WTC11 (cell line): ENCODE results near the gene ARHGAP6. TPM values are rescaled to one million over a fixed set of nuclear protein-coding genes. Genes with fewer than 3 reads are reported as not detected.

Experiments
- ATAC-seq: fragments of 200-7000 bp; cut with Tn5 transposase; 2 replicates; pipeline ENCODE4 v1.10.0; 2021; ENCODE audit warnings: mild to moderate bottlenecking, moderate library complexity
- CTCF ChIA-PET: fragments of 300-600 bp; sonication (Branson Sonifier 250); formaldehyde crosslinking; loops from one replicate; lab custom pipeline; 2021; ENCODE audit warnings: antibody characterized with exemption; lab: Charles Lee
- POLR2A ChIA-PET: fragments of 350-600 bp; sonication (Branson Sonifier 250); formaldehyde crosslinking; loops from one replicate; lab custom pipeline; 2021; ENCODE audit warnings: antibody characterized with exemption; lab: Charles Lee
- DNase-seq: peaks from one replicate; pipeline ENCODE4 v3.0.0; 2021; ENCODE audit warnings: low spot score
- H3K27ac Mint-ChIP-seq: 2 replicates; pipeline ENCODE4 v1.8.0; 2021; ENCODE audit warnings: mixed read lengths
- H3K27me3 Mint-ChIP-seq: 2 replicates; pipeline ENCODE4 v1.8.0; 2021; ENCODE audit warnings: low read depth, mild to moderate bottlenecking, moderate library complexity, mixed read lengths
- H3K36me3 Mint-ChIP-seq: 2 replicates; pipeline ENCODE4 v1.8.0; 2021; ENCODE audit warnings: mixed read lengths
- H3K4me1 Mint-ChIP-seq: 2 replicates; pipeline ENCODE4 v1.8.0; 2022; ENCODE audit warnings: mixed read lengths
- H3K4me3 Mint-ChIP-seq: 2 replicates; pipeline ENCODE4 v1.8.0; 2021; ENCODE audit warnings: mild to moderate bottlenecking, moderate library complexity, mixed read lengths
- H3K9me3 Mint-ChIP-seq: 2 replicates; pipeline ENCODE4 v1.8.0; 2021; ENCODE audit warnings: mixed read lengths
- CBFB ChIP-seq: sonication (generic); formaldehyde crosslinking; IDR thresholded peaks from 2 replicates; pipeline ENCODE4 v1.8.1; 2022; ENCODE audit warnings: mild to moderate bottlenecking, low read depth, missing genetic modification reagents
- ESRRA ChIP-seq: sonication (generic); formaldehyde crosslinking; IDR thresholded peaks from 2 replicates; pipeline ENCODE4 v1.8.1; 2022; ENCODE audit warnings: mild to moderate bottlenecking, missing genetic modification reagents, borderline replicate concordance
- FOXJ3 ChIP-seq: sonication (generic); formaldehyde crosslinking; IDR thresholded peaks from 2 replicates; pipeline ENCODE4 v1.9.0; 2021; ENCODE audit warnings: missing genetic modification reagents, mild to moderate bottlenecking, borderline replicate concordance
- FOXP1 ChIP-seq: sonication (generic); formaldehyde crosslinking; IDR thresholded peaks from 2 replicates; pipeline ENCODE4 v1.8.0; 2022; ENCODE audit warnings: missing genetic modification reagents, mild to moderate bottlenecking, moderate library complexity, borderline replicate concordance
- ZBTB21 ChIP-seq: sonication (generic); formaldehyde crosslinking; IDR thresholded peaks from 2 replicates; pipeline ENCODE4 v1.8.1; 2023; ENCODE audit warnings: mild to moderate bottlenecking, missing genetic modification reagents, borderline replicate concordance
- ZNF219 ChIP-seq: sonication (generic); formaldehyde crosslinking; IDR thresholded peaks from 2 replicates; pipeline ENCODE4 v1.8.0; 2023; ENCODE audit warnings: missing genetic modification reagents, mild to moderate bottlenecking, borderline replicate concordance
- ZNF232 ChIP-seq: sonication (generic); formaldehyde crosslinking; IDR thresholded peaks from 2 replicates; pipeline ENCODE4 v1.8.0; 2022; ENCODE audit warnings: mild to moderate bottlenecking, missing genetic modification reagents
- total RNA-seq: library from RNA; stranded (reverse); gene quantifications from 3 replicates; pipeline ENCODE4 v1.2.3, GENCODE V29; 2021
- TF ChIP-seq, protein P1 (sequence below): sonication (generic); formaldehyde crosslinking; IDR thresholded peaks from 2 replicates; pipeline ENCODE4 v1.8.1; 2022; ENCODE audit warnings: low read depth, mild to moderate bottlenecking, moderate library complexity, missing genetic modification reagents, borderline replicate concordance
- TF ChIP-seq, protein P2 (sequence below): fragments of 250-450 bp; sonication (Bioruptor Pico); IDR thresholded peaks from 2 replicates; pipeline ENCODE4 v1.9.0; 2021; ENCODE audit warnings: mild to moderate bottlenecking
- TF ChIP-seq, protein P3 (sequence below): sonication (generic); formaldehyde crosslinking; IDR thresholded peaks from 2 replicates; pipeline ENCODE4 v1.8.0; 2022; ENCODE audit warnings: mild to moderate bottlenecking, missing genetic modification reagents
- TF ChIP-seq, protein P4 (sequence below): sonication (generic); formaldehyde crosslinking; IDR thresholded peaks from 2 replicates; pipeline ENCODE4 v1.8.1; 2022; ENCODE audit warnings: missing genetic modification reagents, borderline replicate concordance
- TF ChIP-seq, protein P5 (sequence below): sonication (generic); formaldehyde crosslinking; IDR thresholded peaks from 2 replicates; pipeline ENCODE4 v1.8.1; 2022; ENCODE audit warnings: mild to moderate bottlenecking, moderate library complexity, missing genetic modification reagents
- TF ChIP-seq, protein P6 (sequence below): fragments of 250-450 bp; sonication (Bioruptor Pico); IDR thresholded peaks from 2 replicates; pipeline ENCODE4 v1.8.0; 2021; ENCODE audit warnings: mild to moderate bottlenecking
- TF ChIP-seq, protein P7 (sequence below): sonication (generic); formaldehyde crosslinking; IDR thresholded peaks from 2 replicates; pipeline ENCODE4 v1.8.1; 2023; ENCODE audit warnings: mild to moderate bottlenecking, moderate library complexity, missing genetic modification reagents
- TF ChIP-seq, protein P8 (sequence below): fragments of 250-450 bp; sonication (Bioruptor Pico); conservative IDR thresholded peaks from 2 replicates; pipeline ENCODE4 v1.9.0; 2021; ENCODE audit warnings: mild to moderate bottlenecking
- TF ChIP-seq, protein P9 (sequence below): fragments of 250-450 bp; sonication (Bioruptor Pico); IDR thresholded peaks from 2 replicates; pipeline ENCODE4 v1.9.0; 2021; ENCODE audit warnings: mild to moderate bottlenecking

ARHGAP6 gene
- total RNA-seq, 1 experiment from 2014 or later: 1.0 TPM

DNA sequence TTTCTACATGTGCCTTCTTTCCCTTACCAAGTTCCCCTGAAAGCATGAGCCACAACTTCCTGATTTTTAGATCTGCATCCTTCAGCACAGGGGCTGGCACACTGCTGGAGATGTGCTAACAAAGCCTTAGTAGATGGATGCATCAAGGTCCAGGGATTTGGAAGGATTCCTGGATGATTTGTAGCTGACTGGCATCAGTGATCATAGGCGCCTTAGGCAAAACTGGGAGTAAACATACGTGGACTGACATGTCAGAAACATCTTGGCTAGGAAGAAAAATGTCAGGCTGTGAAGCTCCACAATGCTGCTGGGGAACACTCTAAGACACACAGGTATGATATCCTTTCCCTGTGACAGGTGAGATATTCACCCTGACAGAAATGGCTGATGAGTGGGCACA lies 216.1 kb downstream of the ARHGAP6 start:
- ChIA-PET POLR2A (no interaction called here), CTCF (interaction anchor here (1.2 kb wide), 1 partner anchor 68 kb away, joined by 3 read pairs; no protein-coding TSS in a partner anchor)
- H3K9me3 Mint-ChIP-seq: no peaks in the 10 kb centered on the region
- no peaks in the 10 kb centered on the region for H3K27me3 Mint-ChIP-seq
- H3K36me3 Mint-ChIP-seq: no peaks in the 10 kb centered on the region
- DNase-seq (no peak), ATAC-seq (no peak)
- H3K27ac Mint-ChIP-seq: no peak overlapping the region
- H3K4me1 Mint-ChIP-seq: peaks cover 10% of the 10 kb centered on the region
- no peak overlapping the region for H3K4me3 Mint-ChIP-seq
- TF ChIP-seq FOXP1 (CRISPR knock-in tag) (no peak), FOXJ3 (no peak), ZNF232 (no peak)
- TF ChIP-seq, protein P1, sequence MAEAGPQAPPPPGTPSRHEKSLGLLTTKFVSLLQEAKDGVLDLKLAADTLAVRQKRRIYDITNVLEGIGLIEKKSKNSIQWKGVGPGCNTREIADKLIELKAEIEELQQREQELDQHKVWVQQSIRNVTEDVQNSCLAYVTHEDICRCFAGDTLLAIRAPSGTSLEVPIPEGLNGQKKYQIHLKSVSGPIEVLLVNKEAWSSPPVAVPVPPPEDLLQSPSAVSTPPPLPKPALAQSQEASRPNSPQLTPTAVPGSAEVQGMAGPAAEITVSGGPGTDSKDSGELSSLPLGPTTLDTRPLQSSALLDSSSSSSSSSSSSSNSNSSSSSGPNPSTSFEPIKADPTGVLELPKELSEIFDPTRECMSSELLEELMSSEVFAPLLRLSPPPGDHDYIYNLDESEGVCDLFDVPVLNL (CRISPR knock-in tag): no peak
- TF ChIP-seq, protein P2, sequence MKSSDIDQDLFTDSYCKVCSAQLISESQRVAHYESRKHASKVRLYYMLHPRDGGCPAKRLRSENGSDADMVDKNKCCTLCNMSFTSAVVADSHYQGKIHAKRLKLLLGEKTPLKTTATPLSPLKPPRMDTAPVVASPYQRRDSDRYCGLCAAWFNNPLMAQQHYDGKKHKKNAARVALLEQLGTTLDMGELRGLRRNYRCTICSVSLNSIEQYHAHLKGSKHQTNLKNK (CRISPR knock-in tag): no peak
- TF ChIP-seq, protein P3, sequence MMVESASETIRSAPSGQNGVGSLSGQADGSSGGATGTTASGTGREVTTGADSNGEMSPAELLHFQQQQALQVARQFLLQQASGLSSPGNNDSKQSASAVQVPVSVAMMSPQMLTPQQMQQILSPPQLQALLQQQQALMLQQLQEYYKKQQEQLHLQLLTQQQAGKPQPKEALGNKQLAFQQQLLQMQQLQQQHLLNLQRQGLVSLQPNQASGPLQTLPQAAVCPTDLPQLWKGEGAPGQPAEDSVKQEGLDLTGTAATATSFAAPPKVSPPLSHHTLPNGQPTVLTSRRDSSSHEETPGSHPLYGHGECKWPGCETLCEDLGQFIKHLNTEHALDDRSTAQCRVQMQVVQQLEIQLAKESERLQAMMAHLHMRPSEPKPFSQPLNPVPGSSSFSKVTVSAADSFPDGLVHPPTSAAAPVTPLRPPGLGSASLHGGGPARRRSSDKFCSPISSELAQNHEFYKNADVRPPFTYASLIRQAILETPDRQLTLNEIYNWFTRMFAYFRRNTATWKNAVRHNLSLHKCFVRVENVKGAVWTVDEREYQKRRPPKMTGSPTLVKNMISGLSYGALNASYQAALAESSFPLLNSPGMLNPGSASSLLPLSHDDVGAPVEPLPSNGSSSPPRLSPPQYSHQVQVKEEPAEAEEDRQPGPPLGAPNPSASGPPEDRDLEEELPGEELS: no peak
- TF ChIP-seq, protein P4, sequence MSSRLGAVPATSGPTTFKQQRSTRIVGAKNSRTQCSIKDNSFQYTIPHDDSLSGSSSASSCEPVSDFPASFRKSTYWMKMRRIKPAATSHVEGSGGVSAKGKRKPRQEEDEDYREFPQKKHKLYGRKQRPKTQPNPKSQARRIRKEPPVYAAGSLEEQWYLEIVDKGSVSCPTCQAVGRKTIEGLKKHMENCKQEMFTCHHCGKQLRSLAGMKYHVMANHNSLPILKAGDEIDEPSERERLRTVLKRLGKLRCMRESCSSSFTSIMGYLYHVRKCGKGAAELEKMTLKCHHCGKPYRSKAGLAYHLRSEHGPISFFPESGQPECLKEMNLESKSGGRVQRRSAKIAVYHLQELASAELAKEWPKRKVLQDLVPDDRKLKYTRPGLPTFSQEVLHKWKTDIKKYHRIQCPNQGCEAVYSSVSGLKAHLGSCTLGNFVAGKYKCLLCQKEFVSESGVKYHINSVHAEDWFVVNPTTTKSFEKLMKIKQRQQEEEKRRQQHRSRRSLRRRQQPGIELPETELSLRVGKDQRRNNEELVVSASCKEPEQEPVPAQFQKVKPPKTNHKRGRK: no peak
- TF ChIP-seq, protein P5, sequence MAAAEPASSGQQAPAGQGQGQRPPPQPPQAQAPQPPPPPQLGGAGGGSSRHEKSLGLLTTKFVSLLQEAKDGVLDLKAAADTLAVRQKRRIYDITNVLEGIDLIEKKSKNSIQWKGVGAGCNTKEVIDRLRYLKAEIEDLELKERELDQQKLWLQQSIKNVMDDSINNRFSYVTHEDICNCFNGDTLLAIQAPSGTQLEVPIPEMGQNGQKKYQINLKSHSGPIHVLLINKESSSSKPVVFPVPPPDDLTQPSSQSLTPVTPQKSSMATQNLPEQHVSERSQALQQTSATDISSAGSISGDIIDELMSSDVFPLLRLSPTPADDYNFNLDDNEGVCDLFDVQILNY: no peak

DNA sequence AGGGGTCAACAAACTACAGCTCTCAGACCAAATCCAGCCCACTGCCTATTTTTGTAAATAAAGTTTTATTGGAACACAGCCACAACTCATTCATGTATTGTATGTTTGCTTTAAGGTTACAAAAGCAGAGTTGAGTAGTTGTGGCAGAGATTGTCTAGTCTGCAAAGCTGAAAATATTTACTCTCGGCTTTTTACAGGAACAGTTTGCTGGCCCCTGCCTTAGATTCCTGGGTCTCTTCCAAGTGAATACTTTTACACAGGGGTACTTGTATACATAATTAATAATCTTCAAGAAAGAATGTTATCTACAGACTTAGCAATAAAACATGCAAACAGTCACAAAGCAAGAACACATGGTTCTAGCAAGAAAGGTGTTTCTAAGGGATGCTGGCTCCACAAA lies 218.3 kb downstream of the ARHGAP6 start:
- DNase-seq: no peak
- TF ChIP-seq, protein P6, sequence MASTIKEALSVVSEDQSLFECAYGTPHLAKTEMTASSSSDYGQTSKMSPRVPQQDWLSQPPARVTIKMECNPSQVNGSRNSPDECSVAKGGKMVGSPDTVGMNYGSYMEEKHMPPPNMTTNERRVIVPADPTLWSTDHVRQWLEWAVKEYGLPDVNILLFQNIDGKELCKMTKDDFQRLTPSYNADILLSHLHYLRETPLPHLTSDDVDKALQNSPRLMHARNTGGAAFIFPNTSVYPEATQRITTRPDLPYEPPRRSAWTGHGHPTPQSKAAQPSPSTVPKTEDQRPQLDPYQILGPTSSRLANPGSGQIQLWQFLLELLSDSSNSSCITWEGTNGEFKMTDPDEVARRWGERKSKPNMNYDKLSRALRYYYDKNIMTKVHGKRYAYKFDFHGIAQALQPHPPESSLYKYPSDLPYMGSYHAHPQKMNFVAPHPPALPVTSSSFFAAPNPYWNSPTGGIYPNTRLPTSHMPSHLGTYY (CRISPR knock-in tag): no peak
- TF ChIP-seq CBFB (CRISPR knock-in tag) (no peak), ESRRA (CRISPR knock-in tag) (no peak)
- H3K9me3 Mint-ChIP-seq: no peaks in the 10 kb centered on the region
- no peak overlapping the region for H3K4me3 Mint-ChIP-seq
- H3K27me3 Mint-ChIP-seq: no peaks in the 10 kb centered on the region
- no peaks in the 10 kb centered on the region for H3K36me3 Mint-ChIP-seq
- POLR2A ChIA-PET: no interaction called here
- peaks cover 10% of the 10 kb centered on the region for H3K4me1 Mint-ChIP-seq
- CTCF ChIA-PET: no interaction called here
- no peak overlapping the region for H3K27ac Mint-ChIP-seq
- no peak for ATAC-seq

DNA sequence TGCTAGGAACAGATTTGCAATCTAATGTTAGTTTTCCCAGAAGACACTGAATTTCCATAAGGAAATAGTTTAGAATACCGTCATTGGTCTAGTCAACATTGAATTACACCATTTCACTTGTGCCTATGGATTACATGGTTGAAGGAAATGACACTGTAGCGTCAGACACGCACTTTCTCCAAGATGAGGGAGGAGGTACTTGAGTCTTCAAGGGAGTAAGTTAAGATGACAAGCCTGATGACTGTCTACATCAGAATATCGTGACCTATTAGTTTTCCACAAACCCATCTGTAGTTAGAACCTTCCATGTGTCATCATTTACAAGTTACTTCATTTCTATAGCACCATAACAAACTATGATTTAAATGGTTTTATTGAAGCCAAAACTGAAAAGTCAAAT lies 218.8 kb downstream of the ARHGAP6 start:
- ChIA-PET POLR2A (no interaction called here), CTCF (no interaction called here)
- no peak for DNase-seq
- Mint-ChIP-seq H3K4me3 (no peak overlapping the region), H3K36me3 (no peaks in the 10 kb centered on the region), H3K27me3 (no peaks in the 10 kb centered on the region), H3K27ac (no peak overlapping the region), H3K9me3 (no peaks in the 10 kb centered on the region), H3K4me1 (peaks cover 10% of the 10 kb centered on the region)
- no peak for ATAC-seq
- TF ChIP-seq ZNF219 (CRISPR knock-in tag) (no peak), ZBTB21 (CRISPR knock-in tag) (no peak)
- TF ChIP-seq, protein P7, sequence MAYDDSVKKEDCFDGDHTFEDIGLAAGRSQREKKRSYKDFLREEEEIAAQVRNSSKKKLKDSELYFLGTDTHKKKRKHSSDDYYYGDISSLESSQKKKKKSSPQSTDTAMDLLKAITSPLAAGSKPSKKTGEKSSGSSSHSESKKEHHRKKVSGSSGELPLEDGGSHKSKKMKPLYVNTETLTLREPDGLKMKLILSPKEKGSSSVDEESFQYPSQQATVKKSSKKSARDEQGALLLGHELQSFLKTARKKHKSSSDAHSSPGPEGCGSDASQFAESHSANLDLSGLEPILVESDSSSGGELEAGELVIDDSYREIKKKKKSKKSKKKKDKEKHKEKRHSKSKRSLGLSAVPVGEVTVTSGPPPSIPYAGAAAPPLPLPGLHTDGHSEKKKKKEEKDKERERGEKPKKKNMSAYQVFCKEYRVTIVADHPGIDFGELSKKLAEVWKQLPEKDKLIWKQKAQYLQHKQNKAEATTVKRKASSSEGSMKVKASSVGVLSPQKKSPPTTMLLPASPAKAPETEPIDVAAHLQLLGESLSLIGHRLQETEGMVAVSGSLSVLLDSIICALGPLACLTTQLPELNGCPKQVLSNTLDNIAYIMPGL (CRISPR knock-in tag): no peak
- TF ChIP-seq, protein P8, sequence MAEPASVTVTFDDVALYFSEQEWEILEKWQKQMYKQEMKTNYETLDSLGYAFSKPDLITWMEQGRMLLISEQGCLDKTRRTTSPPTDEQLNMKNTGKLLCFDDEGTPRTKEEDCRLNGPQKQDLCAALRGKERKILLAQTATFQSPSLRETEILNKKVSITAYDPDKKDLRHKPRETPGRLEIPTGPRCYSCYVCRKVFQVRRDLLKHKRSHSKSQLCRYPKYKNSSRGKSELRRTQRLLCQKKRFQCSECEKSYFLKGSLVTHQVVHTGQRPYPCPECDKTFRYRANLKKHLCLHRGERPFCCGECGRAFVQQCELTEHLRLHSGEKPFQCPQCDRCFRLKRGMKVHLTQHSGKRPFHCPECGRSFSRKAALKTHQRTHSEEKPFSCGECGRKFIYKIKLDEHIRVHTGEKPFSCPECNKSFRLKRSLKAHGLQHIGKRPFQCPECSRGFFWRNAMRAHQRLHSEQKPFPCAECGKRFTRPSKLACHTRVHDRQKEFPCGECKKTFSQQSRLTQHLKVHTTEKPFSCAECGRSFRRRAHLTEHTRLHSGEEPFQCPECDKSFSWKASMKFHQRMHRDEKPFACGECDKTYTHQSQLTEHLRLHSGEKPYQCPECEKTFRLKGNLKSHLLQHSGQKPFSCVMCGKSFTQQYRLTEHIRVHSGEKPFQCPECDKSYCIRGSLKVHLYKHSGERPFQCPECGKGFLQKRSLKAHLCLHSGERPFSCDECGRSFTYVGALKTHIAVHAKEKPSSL (CRISPR knock-in tag): no peak
- TF ChIP-seq, protein P9, sequence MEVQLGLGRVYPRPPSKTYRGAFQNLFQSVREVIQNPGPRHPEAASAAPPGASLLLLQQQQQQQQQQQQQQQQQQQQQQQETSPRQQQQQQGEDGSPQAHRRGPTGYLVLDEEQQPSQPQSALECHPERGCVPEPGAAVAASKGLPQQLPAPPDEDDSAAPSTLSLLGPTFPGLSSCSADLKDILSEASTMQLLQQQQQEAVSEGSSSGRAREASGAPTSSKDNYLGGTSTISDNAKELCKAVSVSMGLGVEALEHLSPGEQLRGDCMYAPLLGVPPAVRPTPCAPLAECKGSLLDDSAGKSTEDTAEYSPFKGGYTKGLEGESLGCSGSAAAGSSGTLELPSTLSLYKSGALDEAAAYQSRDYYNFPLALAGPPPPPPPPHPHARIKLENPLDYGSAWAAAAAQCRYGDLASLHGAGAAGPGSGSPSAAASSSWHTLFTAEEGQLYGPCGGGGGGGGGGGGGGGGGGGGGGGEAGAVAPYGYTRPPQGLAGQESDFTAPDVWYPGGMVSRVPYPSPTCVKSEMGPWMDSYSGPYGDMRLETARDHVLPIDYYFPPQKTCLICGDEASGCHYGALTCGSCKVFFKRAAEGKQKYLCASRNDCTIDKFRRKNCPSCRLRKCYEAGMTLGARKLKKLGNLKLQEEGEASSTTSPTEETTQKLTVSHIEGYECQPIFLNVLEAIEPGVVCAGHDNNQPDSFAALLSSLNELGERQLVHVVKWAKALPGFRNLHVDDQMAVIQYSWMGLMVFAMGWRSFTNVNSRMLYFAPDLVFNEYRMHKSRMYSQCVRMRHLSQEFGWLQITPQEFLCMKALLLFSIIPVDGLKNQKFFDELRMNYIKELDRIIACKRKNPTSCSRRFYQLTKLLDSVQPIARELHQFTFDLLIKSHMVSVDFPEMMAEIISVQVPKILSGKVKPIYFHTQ (CRISPR knock-in tag): no peak
